HepG2 (cell line): ENCODE data around the gene SLC16A7.

Source experiments
- POLR2A ChIP-seq, 2 experiments: IDR thresholded peaks; 2 replicates each; pipeline ENCODE4 v1.6.1; 2011; ENCODE audit warnings: low read depth in 2 of 2, low read length in 2 of 2, mild to moderate bottlenecking in 1 of 2, moderate library complexity in 1 of 2; ENCODE audit not compliant: insufficient read depth in 1 of 2
- ZNF274 ChIP-seq: sonication (generic); formaldehyde crosslinking; IDR thresholded peaks from 2 replicates; pipeline ENCODE4 v1.5.1; 2020; ENCODE audit warnings: mild to moderate bottlenecking, missing genetic modification reagents

DNA sequence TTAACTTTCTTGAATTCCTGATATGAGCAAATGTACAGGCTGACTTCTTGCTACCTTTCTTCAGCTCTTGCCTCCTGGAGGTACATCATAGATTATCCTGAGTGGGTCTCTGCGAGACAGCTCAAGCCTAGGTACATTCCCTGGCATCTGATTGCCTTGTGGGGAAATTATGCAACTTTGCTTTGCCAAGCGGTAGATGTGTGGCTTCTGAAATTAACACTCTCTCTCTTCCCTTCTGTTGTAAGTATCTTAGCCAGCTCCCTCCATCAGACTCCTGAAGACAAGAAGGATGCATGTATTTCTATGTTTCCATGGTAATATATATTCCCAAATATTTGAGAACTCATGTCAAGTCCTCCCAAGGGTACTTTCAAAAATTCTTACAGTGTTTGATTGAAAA lies 16.2 kb upstream of the SLC16A7 start:
- no peak for TF ChIP-seq POLR2A (IDR thresholded peaks at IDR 0.05; ENCODE audit: insufficient read depth in 1 of 2, low read depth in 2 of 2, low read length in 2 of 2)
- TF ChIP-seq ZNF274 = no peak
